GM21526 (cell line): ENCODE measurements around the gene TBC1D1.

Experiments
- ATAC-seq: cut with Tn5 transposase; IDR thresholded peaks from one replicate; pipeline ENCODE4 v1.9.1; 2021; ENCODE audit warnings: moderate library complexity; ENCODE audit not compliant: unreplicated experiment, low FRiP score

Gene TBC1D1

DNA sequence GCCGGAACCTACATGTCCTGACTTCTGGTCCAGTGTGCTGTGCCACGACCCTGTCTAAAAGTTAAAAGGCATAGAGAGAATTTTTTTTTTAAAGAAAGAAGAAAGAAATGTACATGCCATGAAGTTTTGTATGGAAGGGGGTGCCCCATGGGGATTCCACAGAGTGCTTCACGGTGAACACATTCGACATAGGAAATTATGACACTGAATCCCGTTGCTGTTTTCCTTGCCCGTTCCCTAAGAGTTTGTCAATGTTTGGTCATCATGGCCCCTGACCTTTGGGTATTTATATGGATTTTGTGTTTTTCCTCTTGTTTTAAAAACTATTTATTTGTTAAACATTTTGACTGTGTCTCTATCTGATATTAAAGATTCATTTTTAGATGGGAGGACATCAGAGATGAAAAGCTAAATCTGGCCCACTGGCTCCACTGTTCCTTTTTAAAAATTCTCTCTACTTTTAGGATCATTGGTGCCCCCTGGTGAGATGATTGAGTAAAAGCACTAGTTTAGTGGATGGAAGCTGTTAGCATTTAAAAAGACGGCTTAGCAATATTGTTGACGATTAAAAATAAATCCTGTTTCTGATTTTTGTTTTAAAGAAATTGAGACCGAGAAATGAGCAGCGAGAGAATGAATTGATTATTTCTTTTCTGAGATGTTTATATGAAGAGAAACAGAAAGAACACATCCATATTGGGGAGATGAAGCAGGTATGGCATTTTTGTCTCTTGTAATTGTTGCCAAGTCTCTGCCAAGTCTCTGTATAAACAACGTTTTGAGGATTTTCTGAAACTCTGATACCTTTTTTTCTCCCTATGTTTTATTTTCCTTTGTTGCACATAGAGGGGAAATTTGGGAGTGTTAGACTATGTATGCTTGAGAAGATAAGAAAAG lies 144.3 kb downstream of the TBC1D1 start:
- ATAC-seq, result peak; percentile 70

DNA sequence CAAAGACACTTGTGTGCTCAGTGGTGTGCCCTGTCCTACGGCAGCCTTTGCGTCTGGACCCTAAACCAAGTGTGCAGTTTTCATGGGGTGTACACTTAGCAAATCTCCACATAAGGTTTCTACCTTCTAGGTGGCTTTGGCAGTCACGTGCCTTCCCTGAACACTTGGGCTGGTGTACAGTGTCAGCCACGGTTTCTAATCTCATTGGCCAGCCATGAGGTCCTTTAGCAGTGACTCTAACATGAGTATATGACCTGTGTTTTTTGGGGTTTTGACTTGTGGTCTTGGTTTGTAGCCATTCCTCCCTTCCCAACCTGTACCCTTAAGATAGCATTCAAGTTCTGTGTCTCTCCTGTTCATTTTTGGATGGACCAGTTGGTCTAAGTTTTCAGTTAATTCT lies 145.7 kb downstream of the TBC1D1 start:
- ATAC-seq, result no peak

DNA sequence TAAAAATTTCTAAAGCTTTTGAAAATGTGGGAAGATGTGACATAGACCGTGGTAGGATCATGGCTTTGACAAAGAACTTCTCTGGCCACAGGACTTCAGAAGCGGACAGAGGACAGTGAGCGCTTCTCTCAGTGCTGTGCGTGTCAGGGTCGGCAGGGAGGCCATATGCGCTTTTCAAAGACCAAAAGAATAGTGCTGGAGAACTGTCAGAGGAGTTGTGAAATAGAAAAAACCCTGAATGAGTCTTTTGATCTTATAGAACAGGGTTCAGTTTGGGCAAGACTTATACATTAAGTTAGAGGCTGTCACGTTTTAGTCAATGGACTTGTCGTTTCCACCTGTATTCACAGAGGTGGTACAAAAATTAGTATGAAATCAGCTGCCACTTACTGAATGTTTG lies 146.7 kb downstream of the TBC1D1 start:
- ATAC-seq, result no peak

DNA sequence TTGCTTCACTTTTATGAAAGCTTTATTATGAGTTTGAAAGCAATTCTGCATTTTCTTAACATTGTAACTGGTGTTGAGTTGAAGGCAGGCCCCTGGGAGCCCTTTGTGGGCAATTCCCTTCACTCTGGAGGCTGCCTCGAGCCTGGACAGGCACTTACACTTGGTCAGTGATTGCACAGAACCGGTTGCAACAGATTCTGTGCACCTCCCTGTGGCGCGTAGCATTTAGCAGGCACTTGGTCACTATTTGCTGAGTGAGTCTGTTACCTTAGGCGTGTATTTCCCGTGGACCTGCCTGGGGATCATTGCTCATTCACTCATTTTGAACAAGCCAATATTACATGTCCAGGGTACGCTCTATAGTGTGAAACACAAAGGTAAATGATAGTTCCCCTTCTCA lies 149.7 kb downstream of the TBC1D1 start:
- no peak for ATAC-seq

DNA sequence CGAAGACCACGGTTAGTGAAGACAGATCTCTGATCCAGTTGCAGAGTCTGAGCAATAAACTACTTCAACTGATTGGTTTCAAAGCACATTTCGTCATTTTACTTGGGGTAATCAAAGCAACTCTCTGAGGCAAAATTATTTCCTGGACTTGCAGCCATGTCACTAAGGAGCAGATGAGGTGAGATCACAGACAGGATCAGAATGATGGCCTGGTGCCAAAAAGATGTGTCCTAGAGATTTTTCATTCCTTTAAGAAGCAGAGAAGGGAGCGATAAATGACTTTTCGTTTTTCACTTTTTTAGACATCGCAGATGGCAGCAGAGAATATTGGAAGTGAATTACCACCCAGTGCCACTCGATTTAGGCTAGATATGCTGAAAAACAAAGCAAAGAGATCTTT lies 153.2 kb downstream of the TBC1D1 start:
- ATAC-seq, result no peak

DNA sequence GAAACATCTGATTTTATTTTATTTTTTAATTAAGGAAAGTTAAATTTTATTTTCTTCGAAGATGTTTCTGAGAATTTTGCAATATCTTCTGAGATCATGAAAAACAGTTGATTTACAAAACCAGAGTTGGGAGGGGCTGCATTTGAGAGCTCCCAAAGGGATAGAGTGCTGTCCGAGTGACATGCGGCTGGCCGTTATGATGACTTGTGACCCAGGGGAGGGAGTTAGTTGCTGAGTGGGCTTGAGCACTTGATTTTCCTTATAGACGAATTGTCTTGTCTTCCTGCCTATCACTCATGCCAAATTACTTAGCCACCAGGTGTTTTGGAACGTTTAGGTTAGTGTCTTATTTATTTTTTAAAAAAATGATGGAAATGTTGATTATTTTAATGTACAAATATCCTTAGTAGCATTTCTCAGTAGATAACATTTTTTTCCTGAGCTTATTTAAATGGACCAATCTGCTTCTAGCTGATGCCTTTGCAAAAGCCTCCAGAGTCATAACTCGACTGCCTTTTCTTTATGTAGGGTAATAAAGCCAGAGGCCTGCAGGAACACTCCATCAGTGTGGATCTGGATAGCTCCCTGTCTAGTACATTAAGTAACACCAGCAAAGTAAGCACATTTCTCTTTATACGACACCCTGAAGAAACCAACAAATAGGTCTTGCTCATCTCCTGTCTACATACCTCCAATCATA lies 154.6 kb downstream of the TBC1D1 start:
- ATAC-seq, result no peak

DNA sequence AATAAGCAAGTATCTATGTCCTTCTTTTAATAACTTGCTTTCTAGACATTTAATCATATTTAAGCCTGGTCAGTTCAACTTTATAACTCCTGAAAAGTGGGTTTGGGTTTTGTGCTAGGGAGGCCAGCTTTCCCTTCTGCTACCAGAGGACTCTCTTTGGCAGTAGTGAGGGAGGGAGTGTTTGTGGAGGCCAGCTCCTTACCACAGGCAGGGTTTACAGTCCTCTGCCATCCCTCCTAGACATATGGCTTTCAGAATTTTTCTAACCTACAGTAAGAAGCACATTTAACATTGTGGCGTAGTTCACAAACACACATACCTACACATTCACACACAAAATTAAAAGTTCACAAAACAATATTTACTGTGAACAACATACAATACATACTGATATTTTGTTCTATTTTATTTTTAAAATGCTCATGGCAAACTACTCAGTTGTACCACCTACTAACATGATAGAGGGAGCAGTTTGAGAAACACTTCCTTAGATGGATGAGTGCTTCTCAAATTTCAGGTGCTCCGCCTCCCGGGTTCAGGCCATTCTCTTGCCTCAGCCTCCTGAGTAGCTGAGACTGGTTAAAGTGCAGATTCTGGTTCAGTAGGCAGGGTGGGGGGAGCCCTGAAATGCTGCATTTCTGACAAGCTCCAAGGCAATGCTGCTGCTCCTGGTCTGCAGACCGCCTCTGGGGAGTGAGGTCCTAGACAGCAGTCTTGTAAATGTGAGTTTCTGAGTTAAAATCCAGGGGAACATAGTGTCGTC lies 156.0 kb downstream of the TBC1D1 start:
- ATAC-seq, result no peak

DNA sequence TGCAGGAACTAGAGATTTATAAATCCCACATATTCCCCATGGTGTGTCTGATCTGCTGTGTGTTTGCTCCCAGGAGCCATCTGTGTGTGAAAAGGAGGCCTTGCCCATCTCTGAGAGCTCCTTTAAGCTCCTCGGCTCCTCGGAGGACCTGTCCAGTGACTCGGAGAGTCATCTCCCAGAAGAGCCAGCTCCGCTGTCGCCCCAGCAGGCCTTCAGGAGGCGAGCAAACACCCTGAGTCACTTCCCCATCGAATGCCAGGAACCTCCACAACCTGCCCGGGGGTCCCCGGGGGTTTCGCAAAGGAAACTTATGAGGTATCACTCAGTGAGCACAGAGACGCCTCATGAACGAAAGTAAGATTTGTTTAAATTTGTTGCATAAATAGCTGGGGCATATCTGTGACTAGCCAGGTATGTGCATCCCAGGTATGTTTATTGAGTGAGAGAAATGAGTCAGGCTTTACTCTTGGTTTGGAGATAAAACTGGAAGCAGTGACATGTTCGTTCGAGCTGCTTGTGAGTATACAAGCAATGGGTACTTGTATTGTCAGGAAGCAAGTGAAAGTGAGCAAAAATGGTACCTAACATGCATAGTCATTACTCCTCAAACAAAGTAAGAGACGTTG lies 158.8 kb downstream of the TBC1D1 start:
- ATAC-seq, result no peak

DNA sequence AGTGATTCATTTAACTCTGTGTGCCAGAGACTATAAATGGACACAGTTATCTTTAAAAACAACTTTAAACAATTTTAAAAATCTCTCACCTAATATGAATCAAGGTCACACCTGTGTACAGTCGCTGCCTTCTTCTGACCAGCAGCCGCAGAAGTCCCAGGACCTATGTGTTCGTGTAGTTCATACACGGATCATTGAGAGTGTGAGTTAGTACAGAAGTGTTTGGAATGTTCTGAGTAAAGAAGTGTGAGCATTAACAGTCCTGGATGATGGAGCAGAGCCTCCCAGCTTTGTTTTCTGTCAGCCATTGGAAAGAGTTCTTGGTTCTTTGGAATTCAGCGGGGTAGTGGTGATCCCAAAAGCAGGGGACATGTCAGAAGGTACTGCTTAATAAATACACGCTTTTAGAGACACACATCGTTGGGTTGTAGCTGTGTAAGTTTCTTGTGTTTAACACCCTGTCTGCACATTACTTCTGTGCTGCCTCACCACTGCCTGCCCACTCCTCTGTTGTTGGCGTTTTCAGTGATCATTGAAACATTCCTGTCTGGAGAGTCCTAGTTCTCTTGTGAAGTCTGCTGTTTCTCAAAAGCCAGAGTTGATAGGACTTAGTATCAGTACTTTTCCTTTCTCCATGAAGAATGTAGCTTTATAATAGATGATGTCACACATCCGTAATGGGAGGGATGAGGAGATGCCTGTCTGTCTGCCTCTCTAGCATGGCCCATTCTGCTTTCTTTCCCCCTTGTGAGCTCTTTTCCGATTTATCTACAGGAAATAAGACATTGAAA lies 159.9 kb downstream of the TBC1D1 start:
- ATAC-seq, result no peak

DNA sequence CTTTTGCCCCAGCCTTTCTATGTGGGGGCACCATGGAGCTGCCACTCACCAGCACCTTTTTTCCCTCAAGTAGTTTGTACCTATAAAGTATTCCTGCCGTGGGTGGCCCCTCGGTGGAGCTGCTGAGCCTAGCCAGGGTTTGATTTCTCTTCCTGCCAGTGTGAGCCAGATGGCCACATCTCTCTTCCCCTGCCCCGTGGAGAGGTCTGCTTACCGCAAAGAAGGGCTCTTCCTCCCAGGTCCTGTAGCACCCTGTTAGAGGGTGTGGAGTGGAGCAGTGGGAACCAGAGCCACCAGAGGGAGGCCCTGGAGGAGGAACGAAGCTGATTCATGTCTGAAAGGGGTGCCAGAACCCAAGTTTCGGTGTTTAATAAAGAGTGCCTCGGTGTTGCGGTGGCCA lies 164.7 kb downstream of the TBC1D1 start:
- ATAC-seq, result no peak

DNA sequence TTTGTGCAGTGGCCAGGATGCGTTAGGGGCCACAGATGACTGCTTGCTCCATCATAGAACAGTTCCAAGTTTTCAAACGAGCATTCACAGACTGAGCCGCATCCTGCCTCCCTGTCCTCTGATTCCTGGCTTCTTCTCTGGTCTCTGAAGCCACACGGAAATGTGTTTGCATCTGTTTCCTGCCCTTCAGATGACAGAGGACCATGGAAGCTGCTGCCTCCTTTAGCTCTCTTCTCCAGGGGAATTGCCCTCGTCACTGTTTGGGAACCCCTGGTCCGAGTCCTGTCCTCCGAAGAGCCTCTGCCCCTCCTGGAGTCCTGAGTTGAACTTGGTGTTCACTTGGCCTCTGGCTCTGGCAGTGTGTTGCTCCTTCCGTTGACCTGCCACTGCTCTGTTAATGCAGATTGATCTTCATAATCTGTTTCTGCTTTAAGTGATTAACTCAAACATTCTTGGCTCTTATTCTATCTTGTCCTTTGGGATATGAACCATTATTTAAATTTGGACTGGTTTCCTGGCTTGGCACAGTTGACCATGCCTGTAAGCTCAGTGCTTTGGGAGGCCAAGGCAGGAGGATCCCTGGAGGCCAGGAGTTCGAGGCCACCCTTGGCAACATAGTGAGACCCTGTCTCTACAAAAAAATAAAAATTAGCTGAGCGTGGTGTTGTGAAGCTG lies 165.3 kb downstream of the TBC1D1 start:
- no peak for ATAC-seq

DNA sequence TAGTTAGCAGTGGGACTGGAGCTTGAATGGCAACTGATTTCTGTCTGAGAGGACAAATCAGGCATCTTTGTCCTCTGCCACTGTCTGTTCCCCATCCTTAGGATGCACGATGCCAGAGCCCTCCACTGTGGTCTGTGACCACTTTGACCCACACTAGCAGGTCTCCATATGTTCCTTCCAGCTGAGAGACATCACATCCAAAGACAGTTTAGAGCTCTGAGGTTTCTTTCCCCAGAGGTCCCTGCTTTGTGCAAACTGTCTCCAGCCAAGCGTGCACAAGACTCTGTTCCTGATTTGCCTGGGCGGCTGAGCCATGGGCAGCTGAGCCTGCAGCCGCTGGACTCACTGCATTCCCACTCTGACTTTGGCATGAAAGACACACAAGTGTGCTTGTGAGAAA lies 167.3 kb downstream of the TBC1D1 start:
- no peak for ATAC-seq

DNA sequence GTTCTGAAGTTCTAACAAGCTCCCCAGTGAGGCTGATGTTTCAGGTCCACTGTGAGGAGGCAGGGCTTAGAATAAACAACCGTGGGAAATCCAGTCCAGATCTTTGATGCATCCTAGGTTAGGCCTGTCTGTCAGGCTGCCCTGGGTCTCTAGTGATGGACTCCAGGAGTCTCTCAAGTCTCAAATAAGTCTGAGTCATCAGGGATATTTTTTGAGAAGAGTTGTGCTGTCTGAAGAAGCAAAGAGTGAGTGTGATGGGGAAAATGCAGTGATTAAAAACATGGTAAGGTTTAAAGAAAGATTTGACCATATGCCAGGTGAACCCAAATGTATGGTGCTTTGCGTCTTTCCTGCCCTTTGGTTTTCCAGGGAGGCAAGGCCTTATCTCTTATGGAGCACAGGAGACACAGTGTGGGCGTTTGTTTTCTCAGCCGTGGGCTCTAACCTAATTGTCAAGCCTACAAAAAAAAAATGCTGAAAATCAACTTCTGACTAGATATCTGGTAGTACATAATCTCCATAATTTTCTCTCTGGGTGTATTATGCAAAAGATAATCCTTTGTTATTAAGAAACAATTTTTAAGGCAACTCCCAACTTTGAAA lies 170.0 kb downstream of the TBC1D1 start:
- ATAC-seq, result no peak

DNA sequence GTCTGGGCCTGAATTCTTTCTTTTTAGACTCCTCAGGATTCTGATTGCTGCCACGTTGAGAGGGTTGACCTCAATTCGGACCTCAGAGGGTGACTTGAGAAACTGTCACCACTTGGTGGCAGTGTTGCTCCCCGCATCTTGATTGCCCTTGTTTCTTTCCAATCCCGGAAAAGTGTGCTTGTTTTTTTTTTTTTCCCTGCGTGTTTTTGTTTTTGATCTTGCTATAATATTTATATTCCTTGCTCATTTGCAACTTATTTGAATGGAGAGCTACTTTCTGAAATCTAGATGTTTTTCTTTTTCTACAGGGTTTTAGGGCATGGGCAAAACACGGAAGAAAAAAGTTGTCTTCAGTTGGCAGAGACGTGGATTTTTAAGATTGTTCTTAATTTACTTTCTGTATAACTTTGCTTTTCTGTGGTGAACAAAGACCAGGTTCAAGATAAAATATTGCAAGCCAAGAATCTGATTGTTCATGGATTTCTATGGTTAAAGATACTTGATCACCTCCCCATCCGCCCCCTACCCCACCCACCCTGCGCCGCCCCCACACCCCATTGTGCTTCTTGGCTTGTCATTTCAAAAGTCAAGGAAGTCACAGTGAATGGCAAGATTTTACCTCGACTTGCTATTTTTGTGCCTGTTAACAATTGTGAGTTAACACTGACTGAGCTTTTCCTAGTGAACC lies 171.3 kb downstream of the TBC1D1 start:
- no peak for ATAC-seq

DNA sequence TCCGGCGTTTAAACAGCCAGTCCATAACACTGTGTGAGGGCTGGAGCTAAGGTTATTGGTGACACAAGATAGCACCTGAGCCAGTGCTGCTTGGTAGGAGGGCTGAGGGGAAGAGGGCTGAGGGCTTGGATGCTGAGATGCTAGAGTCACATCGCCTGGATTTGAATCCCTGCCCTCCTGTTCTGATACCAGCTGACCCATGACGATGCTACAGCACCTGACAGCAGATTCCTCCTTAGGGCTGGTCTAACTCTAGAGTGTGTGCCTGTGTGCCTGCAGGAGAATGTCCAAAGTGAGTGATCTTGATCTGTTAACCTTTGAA lies 171.9 kb downstream of the TBC1D1 start:
- ATAC-seq, result no peak

DNA sequence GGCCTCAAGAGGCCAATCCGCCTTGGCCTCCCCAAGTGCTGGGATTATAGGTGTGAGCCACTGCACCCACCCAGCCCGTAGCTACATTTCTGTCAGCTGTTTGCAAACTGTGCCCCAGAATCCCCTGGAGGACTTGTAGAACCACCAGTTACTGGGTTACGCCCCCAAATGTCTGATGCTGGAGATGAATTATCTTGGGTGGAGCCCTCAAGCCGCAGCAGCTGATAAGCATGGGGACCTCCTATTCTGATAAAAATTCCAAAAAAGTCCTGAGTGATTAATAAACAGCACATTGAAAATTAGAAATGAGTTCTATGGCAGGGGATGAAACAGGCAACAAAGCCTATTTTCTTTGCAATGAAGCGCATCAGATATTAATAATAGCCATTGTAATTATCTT lies 174.3 kb downstream of the TBC1D1 start:
- ATAC-seq, result no peak

DNA sequence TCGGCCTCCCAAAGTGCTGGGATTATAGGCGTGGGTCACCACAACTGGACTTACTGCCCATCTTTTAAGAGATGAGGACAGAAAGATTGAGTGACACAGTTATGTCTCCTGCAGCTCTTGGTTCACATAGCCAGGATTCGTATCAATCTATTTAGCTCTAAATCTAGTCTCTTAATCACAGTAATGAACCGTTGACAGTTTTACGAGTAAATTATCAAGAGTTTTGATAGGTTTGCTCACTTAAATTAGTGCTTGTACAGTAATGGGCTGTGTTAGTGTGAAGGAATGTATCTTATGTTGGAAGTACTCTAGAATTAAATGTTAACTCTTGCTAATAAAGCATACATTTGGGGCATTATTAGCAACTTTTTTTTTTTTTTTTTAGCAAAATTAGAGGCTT lies 175.0 kb downstream of the TBC1D1 start:
- no peak for ATAC-seq

DNA sequence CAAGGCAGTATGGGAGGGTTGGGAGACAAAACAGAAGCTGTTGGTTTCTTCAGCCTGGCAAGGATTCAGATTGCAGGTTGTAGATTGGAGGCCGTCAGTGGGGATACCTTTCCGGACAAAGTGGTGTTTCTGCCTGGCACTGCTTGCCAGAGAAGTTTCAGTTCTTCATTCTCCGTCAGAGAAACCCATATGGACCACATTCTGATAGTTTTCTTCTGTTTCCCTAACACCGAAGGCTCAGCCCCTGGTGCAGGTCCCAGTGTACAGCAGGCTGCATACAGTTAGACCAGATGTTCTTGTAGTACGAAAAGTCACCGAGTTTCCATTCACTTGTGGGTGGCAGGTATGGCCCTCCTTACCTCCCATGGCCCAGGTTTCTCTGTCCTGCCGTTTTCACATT lies 176.6 kb downstream of the TBC1D1 start:
- no peak for ATAC-seq

DNA sequence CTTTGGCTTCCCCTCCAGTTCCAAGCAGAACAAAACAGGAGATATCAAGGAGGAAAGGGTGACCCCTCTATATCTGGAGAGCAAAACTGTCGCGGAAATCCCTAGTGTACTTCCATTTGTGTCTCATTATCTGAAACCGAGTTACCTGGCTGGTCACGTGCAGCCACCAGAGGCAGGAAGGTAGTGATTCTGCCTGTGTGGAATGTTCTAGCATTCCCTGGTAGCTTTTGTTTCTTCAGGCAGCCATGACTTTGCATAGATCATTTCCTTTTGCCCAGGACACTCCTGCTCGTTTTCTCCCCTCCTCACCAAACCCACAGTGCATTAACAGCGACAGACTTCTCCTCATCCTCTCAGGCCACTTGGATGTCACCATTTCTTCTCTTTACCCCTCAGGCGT lies 177.2 kb downstream of the TBC1D1 start:
- ATAC-seq, result no peak
